Mesendoderm (in vitro differentiated cells): ENCODE data around the gene PINK1.

Experiments used
- DNase-seq: peaks from one replicate; pipeline ENCODE4 v3.0.0; 2013
- H2AK5ac ChIP-seq: 2 replicates; pipeline ENCODE4 v1.6.1; 2013; ENCODE audit warnings: low read length, inconsistent platforms
- H2BK120ac ChIP-seq: 2 replicates; pipeline ENCODE4 v1.6.1; 2013; ENCODE audit warnings: low read depth, mild to moderate bottlenecking, low read length, moderate library complexity, mixed read lengths
- H2BK15ac ChIP-seq: replicated peaks from 2 replicates; pipeline ENCODE4 v1.6.1; 2013; ENCODE audit warnings: low read depth, mild to moderate bottlenecking, moderate library complexity
- H2BK5ac ChIP-seq: 2 replicates; pipeline ENCODE4 v1.6.1; 2013; ENCODE audit warnings: low read length, inconsistent platforms
- H3K18ac ChIP-seq: 2 replicates; pipeline ENCODE4 v1.6.1; 2013; ENCODE audit warnings: mild to moderate bottlenecking, low read length, mixed read lengths
- H3K23ac ChIP-seq: one replicate; pipeline ENCODE4 v1.6.1; 2013; ENCODE audit warnings: low read length
- H3K27ac ChIP-seq: 2 replicates; pipeline ENCODE4 v1.5.1; 2013; ENCODE audit warnings: low read depth, mild to moderate bottlenecking, inconsistent platforms, low read length, moderate library complexity
- H3K27me3 ChIP-seq: 2 replicates; pipeline ENCODE4 v1.6.1; 2013; ENCODE audit warnings: low read length, control low read depth, mild to moderate bottlenecking, inconsistent platforms; ENCODE audit not compliant: insufficient read depth, poor library complexity
- H3K36me3 ChIP-seq: 2 replicates; pipeline ENCODE4 v1.6.1; 2013; ENCODE audit warnings: low read length, inconsistent platforms; ENCODE audit not compliant: control insufficient read depth, insufficient read depth
- H3K4ac ChIP-seq: one replicate; pipeline ENCODE4 v1.6.1; 2013; ENCODE audit warnings: low read depth, mild to moderate bottlenecking, low read length, moderate library complexity
- H3K4me1 ChIP-seq: 2 replicates; pipeline ENCODE4 v1.6.1; 2013; ENCODE audit warnings: low read depth, low read length, inconsistent platforms; ENCODE audit not compliant: control insufficient read depth
- H3K4me2 ChIP-seq: 2 replicates; pipeline ENCODE4 v1.6.1; 2013; ENCODE audit warnings: low read length
- H3K4me3 ChIP-seq: 2 replicates; pipeline ENCODE4 v1.5.1; 2013; ENCODE audit warnings: mild to moderate bottlenecking, low read length
- H3K56ac ChIP-seq: one replicate; pipeline ENCODE4 v1.6.1; 2013; ENCODE audit warnings: low read length
- H3K79me1 ChIP-seq: 2 replicates; pipeline ENCODE4 v1.6.1; 2013; ENCODE audit warnings: low read length, inconsistent platforms
- H3K79me2 ChIP-seq: 2 replicates; pipeline ENCODE4 v1.6.1; 2013; ENCODE audit warnings: mild to moderate bottlenecking, low read length; ENCODE audit not compliant: control insufficient read depth, insufficient read depth
- H3K9ac ChIP-seq: 2 replicates; pipeline ENCODE4 v1.6.1; 2013; ENCODE audit warnings: low read length, inconsistent platforms
- H4K5ac ChIP-seq: one replicate; pipeline ENCODE4 v1.6.1; 2013; ENCODE audit warnings: low read length
- H4K8ac ChIP-seq: one replicate; pipeline ENCODE4 v1.6.1; 2013; ENCODE audit warnings: low read depth, mild to moderate bottlenecking, control low read depth, low read length, moderate library complexity
- WGBS: extraction: QIAGEN DNeasy Blood & Tissue Kit; methylation state at CpG from one replicate; pipeline ENCODE4 v1.1.7; 2013; ENCODE audit warnings: low lambda C conversion rate, missing lambda C conversion rate; ENCODE audit not compliant: insufficient coverage; ENCODE audit errors: extremely low coverage; 5-methylcytosine and 5-hydroxymethylcytosine counted together

PINK1 gene

DNA sequence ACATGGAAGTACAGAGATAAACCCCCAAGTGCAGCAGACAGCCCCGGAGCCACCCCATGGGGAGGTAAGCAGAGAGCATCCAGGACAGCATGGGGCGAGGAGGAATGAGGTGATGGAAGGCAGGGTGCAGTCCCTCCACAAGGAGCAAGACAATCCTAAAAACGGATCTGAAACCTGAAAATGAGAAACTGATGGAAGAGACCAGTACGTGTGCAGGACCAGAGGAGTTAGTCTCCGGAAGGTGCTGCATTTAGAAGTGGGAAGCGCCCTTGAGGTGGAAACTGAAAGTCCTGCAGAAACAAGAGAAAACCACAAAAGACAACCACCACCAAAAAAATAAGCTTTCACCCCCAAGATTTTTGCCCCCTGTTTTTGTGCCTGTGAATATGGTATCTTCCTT is 45.3 kb downstream of the PINK1 start:
- no peak overlapping the region for H3K23ac ChIP-seq
- DNase-seq: no peak
- H4K5ac ChIP-seq: no peak overlapping the region
- no CpG with 5 or more reads among the region's 6 CpGs for WGBS
- no peaks in the 10 kb centered on the region for H3K79me2 ChIP-seq
- H3K79me1 ChIP-seq: no peaks in the 10 kb centered on the region
- H2BK5ac ChIP-seq: no peak overlapping the region
- no peaks in the 10 kb centered on the region for H3K4me1 ChIP-seq
- H2AK5ac ChIP-seq: no peak overlapping the region
- H3K27ac ChIP-seq: no peak overlapping the region
- H3K9ac ChIP-seq: no peak overlapping the region
- no peak overlapping the region for H3K56ac ChIP-seq
- H2BK15ac ChIP-seq: no peak overlapping the region
- H3K4me3 ChIP-seq: no peak overlapping the region
- no peaks in the 10 kb centered on the region for H3K36me3 ChIP-seq
- H3K27me3 ChIP-seq: no peaks in the 10 kb centered on the region
- H2BK120ac ChIP-seq: no peak overlapping the region
- no peak overlapping the region for H3K18ac ChIP-seq
- H3K4ac ChIP-seq: no peak overlapping the region
- no peak overlapping the region for H4K8ac ChIP-seq
- no peak overlapping the region for H3K4me2 ChIP-seq

DNA sequence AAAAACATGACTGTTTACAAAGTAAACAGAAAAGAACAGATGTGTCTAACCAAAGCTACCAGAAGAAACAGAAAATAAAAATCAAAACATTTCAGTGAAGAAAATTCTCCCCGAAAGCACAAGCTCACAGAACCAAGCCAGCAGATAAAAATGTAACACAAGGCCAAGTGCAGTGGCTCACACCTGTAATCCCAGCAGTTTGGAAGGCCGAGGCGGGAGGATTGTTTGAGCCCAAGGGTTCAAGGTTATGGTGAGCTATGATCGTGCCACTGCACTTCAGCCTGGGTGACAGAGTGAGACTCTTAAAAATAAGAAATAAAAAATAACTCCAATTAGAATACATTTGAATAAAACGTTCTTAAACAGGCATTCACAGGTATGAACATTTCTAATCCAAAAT is 47.0 kb downstream of the PINK1 start:
- Histone ChIP-seq H3K18ac (no peak overlapping the region), H2AK5ac (no peak overlapping the region), H3K36me3 (no peaks in the 10 kb centered on the region), H2BK5ac (no peak overlapping the region), H3K27ac (no peak overlapping the region), H4K8ac (no peak overlapping the region), H3K56ac (no peak overlapping the region), H2BK15ac (no peak overlapping the region), H3K79me1 (no peaks in the 10 kb centered on the region), H3K9ac (no peak overlapping the region), H3K4me2 (no peak overlapping the region), H3K4me3 (no peak overlapping the region), H3K79me2 (no peaks in the 10 kb centered on the region), H3K23ac (no peak overlapping the region), H4K5ac (no peak overlapping the region), H2BK120ac (no peak overlapping the region), H3K4ac (no peak overlapping the region), H3K27me3 (no peaks in the 10 kb centered on the region), H3K4me1 (no peaks in the 10 kb centered on the region)
- no peak for DNase-seq
- no CpG with 5 or more reads among the region's 5 CpGs for WGBS

DNA sequence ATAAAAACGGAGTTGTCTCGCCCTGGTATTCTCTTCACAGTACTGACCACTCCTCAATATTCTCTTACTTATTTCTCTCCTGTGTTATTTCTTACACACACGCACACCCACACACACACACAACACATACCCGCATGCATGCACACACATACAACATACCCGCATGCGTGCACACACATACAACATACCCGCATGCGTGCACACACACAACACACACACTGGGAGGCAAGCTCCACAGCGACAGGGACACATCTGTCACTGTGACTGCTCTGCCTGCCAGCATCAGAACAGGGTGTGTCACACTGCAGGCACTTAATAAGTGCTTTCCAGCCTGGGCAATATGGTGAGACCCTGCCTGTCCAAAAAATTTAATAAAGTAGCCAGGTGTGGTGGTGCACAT is 48.7 kb downstream of the PINK1 start:
- Histone ChIP-seq H3K4me2 (no peak overlapping the region), H2BK120ac (no peak overlapping the region), H3K18ac (no peak overlapping the region), H4K5ac (no peak overlapping the region), H3K27ac (no peak overlapping the region), H2BK15ac (no peak overlapping the region), H3K36me3 (no peaks in the 10 kb centered on the region), H3K27me3 (no peaks in the 10 kb centered on the region), H3K4me3 (no peak overlapping the region), H3K79me1 (no peaks in the 10 kb centered on the region), H3K9ac (no peak overlapping the region), H4K8ac (no peak overlapping the region), H3K56ac (no peak overlapping the region), H3K23ac (no peak overlapping the region), H3K79me2 (no peaks in the 10 kb centered on the region), H2BK5ac (no peak overlapping the region), H3K4ac (no peak overlapping the region), H2AK5ac (no peak overlapping the region), H3K4me1 (no peaks in the 10 kb centered on the region)
- WGBS: 100% methylated on average over 4 of the region's 9 CpGs
- no peak for DNase-seq

DNA sequence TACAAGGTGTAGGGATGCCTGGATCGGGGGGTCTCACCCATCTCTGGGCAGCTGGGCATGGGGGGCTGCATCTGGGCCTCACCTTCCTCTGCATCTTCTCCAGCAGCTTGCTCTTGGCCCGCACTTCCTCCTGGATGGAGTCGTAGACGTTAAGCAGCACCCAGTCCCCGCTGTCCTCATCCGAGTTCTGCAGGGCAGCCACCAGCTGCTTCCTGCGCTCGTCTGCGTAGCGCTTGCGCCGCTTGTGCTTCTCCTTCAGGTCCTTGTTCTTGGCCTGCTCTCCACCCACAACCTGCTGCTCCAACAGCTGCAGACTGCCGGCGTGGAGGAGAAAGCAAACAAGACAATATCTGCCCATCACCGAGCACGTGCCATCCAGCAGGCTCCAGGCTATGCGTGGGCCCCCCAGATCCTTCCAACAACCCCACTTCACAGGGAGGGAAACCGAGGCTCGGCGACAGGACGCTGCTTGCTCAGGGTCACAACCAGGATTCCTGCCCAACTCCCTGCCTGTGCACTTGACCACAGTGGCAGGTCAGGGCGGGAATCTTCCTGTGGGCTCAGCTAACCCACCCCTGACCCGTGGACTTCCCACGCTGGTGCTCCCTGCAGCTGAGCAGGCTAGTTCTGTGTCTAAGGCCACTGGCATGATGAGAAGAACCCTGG is 49.4 kb downstream of the PINK1 start:
- no CpG with 5 or more reads among the region's 24 CpGs for WGBS
- no peak overlapping the region for H4K5ac ChIP-seq
- no peak overlapping the region for H2BK120ac ChIP-seq
- H2BK15ac ChIP-seq: no peak overlapping the region
- H3K79me2 ChIP-seq: no peaks in the 10 kb centered on the region
- no peaks in the 10 kb centered on the region for H3K79me1 ChIP-seq
- no peaks in the 10 kb centered on the region for H3K36me3 ChIP-seq
- H3K27me3 ChIP-seq: no peaks in the 10 kb centered on the region
- no peak overlapping the region for H3K56ac ChIP-seq
- H4K8ac ChIP-seq: no peak overlapping the region
- no peak overlapping the region for H3K18ac ChIP-seq
- H3K27ac ChIP-seq: no peak overlapping the region
- no peak overlapping the region for H3K4ac ChIP-seq
- H3K4me3 ChIP-seq: no peak overlapping the region
- H3K4me2 ChIP-seq: no peak overlapping the region
- no peaks in the 10 kb centered on the region for H3K4me1 ChIP-seq
- no peak overlapping the region for H2BK5ac ChIP-seq
- no peak overlapping the region for H2AK5ac ChIP-seq
- no peak for DNase-seq
- H3K23ac ChIP-seq: no peak overlapping the region
- H3K9ac ChIP-seq: no peak overlapping the region

DNA sequence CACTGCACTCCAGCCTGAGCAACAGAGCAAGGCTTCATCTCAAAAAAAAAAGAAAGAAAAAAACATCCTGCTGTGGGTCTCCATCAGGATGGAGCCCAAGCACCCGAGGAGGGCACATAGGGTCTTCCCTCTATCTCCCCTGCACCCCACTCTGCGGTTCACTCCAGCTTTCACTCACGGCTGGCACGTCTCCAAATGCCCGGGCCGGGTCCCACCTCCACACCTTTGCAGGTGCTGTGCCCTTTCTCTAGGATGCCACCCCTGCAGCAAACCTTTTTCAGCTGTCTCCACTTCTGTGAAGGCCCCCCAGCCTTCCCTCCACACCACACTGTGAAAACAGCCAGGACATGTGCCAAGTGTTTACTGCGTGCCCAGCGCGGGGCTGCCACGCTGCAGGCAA is 50.4 kb downstream of the PINK1 start:
- no peaks in the 10 kb centered on the region for H3K4me1 ChIP-seq
- H2BK15ac ChIP-seq: no peak overlapping the region
- no peak overlapping the region for H3K4me2 ChIP-seq
- H2BK5ac ChIP-seq: no peak overlapping the region
- no peak overlapping the region for H3K27ac ChIP-seq
- no peaks in the 10 kb centered on the region for H3K36me3 ChIP-seq
- H3K79me1 ChIP-seq: no peaks in the 10 kb centered on the region
- H3K9ac ChIP-seq: no peak overlapping the region
- no peak overlapping the region for H4K5ac ChIP-seq
- no CpG with 5 or more reads among the region's 10 CpGs for WGBS
- H2BK120ac ChIP-seq: no peak overlapping the region
- H2AK5ac ChIP-seq: no peak overlapping the region
- H3K4ac ChIP-seq: no peak overlapping the region
- no peak overlapping the region for H3K4me3 ChIP-seq
- H3K79me2 ChIP-seq: no peaks in the 10 kb centered on the region
- no peaks in the 10 kb centered on the region for H3K27me3 ChIP-seq
- no peak overlapping the region for H4K8ac ChIP-seq
- no peak overlapping the region for H3K56ac ChIP-seq
- no peak for DNase-seq
- no peak overlapping the region for H3K18ac ChIP-seq
- H3K23ac ChIP-seq: no peak overlapping the region

DNA sequence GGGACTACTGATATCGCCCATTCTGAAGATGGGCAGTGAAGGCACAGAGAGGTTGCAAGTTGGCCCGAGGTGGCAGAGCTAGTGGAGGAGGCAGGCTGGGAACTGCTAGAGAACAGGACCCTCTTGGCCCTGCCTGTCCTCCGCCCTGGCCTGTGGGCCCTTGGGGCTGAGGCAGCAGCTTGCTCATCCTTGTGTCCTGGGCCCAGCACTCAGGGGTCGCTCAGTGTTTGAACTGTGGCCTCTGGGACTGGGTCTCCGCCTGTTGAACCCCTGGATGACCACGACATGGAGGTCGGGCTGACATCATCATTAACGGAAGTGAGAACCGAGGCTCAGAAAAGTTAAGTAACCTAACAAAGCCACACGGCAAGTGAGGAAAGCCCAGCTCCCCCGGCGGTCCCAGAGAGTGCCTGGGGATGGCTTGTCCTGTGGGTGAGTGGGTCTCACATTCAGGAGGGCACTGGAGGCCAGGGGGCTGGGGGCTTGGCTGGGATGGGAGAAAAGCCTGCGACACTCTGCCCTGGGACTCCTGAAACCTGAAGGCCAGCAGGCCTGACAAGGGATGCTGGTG is 50.9 kb downstream of the PINK1 start:
- H3K36me3 ChIP-seq: no peaks in the 10 kb centered on the region
- H2BK120ac ChIP-seq: no peak overlapping the region
- H3K56ac ChIP-seq: no peak overlapping the region
- H3K9ac ChIP-seq: no peak overlapping the region
- H2AK5ac ChIP-seq: no peak overlapping the region
- H4K5ac ChIP-seq: no peak overlapping the region
- WGBS: no CpG with 5 or more reads among the region's 13 CpGs
- H3K79me1 ChIP-seq: no peaks in the 10 kb centered on the region
- no peak overlapping the region for H3K18ac ChIP-seq
- DNase-seq: no peak
- no peak overlapping the region for H2BK15ac ChIP-seq
- H4K8ac ChIP-seq: no peak overlapping the region
- H3K4me2 ChIP-seq: no peak overlapping the region
- H3K27ac ChIP-seq: no peak overlapping the region
- H2BK5ac ChIP-seq: no peak overlapping the region
- no peaks in the 10 kb centered on the region for H3K27me3 ChIP-seq
- no peak overlapping the region for H3K23ac ChIP-seq
- no peak overlapping the region for H3K4me3 ChIP-seq
- H3K79me2 ChIP-seq: no peaks in the 10 kb centered on the region
- H3K4me1 ChIP-seq: no peaks in the 10 kb centered on the region
- no peak overlapping the region for H3K4ac ChIP-seq
